Smooth muscle cell (in vitro differentiated cells): ENCODE results near the gene CAMK1G. TPM values are rescaled to one million over a fixed set of nuclear protein-coding genes. Genes with fewer than 3 reads are reported as not detected.

ENCODE experiments used
- DNase-seq: peaks from one replicate; lab custom pipeline; 2025; ENCODE audit not compliant: unreplicated experiment; lab: John Stamatoyannopoulos, UW
- H2AFZ ChIP-seq: fragments of 200-600 bp; sonication (generic); 2 replicates; pipeline ENCODE4 v1.6.0; 2016; ENCODE audit warnings: antibody characterized with exemption, low read depth, mild to moderate bottlenecking
- H3F3A ChIP-seq: fragments of 200-600 bp; sonication (generic); 2 replicates; pipeline ENCODE4 v1.6.0; 2017; ENCODE audit warnings: antibody characterized with exemption, low read depth
- H3K27ac ChIP-seq: fragments of 200-600 bp; sonication (generic); 2 replicates; pipeline ENCODE4 v1.5.1; 2016; ENCODE audit warnings: low read depth, mild to moderate bottlenecking
- H3K27me3 ChIP-seq: fragments of 200-600 bp; sonication (generic); 2 replicates; pipeline ENCODE4 v1.6.1; 2016; ENCODE audit warnings: low read depth, mild to moderate bottlenecking
- H3K36me3 ChIP-seq: fragments of 200-600 bp; sonication (generic); 2 replicates; pipeline ENCODE4 v1.5.1; 2016; ENCODE audit warnings: low read depth
- H3K4me1 ChIP-seq: fragments of 200-600 bp; sonication (generic); 2 replicates; pipeline ENCODE4 v1.5.1; 2016; ENCODE audit warnings: low read depth
- H3K4me2 ChIP-seq: fragments of 200-600 bp; sonication (generic); 2 replicates; pipeline ENCODE4 v1.6.0; 2016; ENCODE audit warnings: mild to moderate bottlenecking
- H3K4me3 ChIP-seq: fragments of 200-600 bp; sonication (generic); 2 replicates; pipeline ENCODE4 v1.5.1; 2016; ENCODE audit warnings: mild to moderate bottlenecking
- H3K79me2 ChIP-seq: fragments of 200-600 bp; sonication (generic); 2 replicates; pipeline ENCODE4 v1.6.0; 2016; ENCODE audit warnings: low read depth, mild to moderate bottlenecking
- H3K9ac ChIP-seq: fragments of 200-600 bp; sonication (generic); 2 replicates; pipeline ENCODE4 v1.6.0; 2016; ENCODE audit warnings: low read depth
- H3K9me3 ChIP-seq: fragments of 200-600 bp; sonication (generic); replicated peaks from 2 replicates; pipeline ENCODE4 v1.5.1; 2016; ENCODE audit warnings: low read depth
- H4K20me1 ChIP-seq: fragments of 200-600 bp; sonication (generic); 2 replicates; pipeline ENCODE4 v1.6.0; 2016; ENCODE audit warnings: low read depth
- WGBS: methylation state at CpG from one replicate; pipeline ENCODE4 v1.1.7; 2016; ENCODE audit warnings: low lambda C conversion rate; 5-methylcytosine and 5-hydroxymethylcytosine counted together
- polyA plus RNA-seq: library from polyadenylated mRNA; unstranded; fragments of >200 nt; fragmentation: Nextera tagmentation; extraction: Ambion mirVana; gene quantifications from 2 replicates; pipeline ENCODE4 v1.2.1, GENCODE V29; 2016
- total RNA-seq: library from RNA; depleted of rRNA; stranded (reverse); fragments of >200 nt; gene quantifications from 2 replicates; pipeline ENCODE4 v1.2.3, GENCODE V29; 2014
- TF ChIP-seq, protein P1 (sequence below): fragments of 200-600 bp; sonication (generic); IDR thresholded peaks from 2 replicates; pipeline ENCODE4 v1.5.1; 2017; ENCODE audit warnings: borderline replicate concordance, mild to moderate bottlenecking, antibody characterized with exemption; ENCODE audit not compliant: insufficient read depth, poor library complexity, severe bottlenecking

Gene CAMK1G
- total and polyA plus RNA-seq, 2 experiments from 2014 or later = 0.13 TPM; not detected in 1

DNA sequence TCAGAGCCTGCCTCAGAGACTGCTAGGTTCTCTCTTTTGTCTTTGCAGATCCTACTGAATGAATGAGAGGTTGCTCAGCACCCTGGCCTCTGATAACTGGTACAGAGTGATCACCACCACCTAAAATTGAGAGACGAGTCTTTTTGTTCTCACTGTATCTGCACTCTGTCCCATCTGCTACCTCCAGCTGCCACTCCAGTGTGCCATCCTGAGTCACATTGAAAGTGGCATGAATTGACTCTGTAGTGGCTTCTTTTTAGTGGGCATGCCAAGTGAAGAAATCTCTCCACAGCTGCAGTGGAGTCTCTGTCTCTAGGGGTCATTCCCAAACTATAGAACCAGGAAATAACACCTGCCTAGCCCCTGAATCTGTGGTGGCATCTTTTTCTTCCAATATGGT lies 14.7 kb downstream of the CAMK1G start:
- no peak overlapping the region for H3K9ac ChIP-seq
- TF ChIP-seq, protein P1, sequence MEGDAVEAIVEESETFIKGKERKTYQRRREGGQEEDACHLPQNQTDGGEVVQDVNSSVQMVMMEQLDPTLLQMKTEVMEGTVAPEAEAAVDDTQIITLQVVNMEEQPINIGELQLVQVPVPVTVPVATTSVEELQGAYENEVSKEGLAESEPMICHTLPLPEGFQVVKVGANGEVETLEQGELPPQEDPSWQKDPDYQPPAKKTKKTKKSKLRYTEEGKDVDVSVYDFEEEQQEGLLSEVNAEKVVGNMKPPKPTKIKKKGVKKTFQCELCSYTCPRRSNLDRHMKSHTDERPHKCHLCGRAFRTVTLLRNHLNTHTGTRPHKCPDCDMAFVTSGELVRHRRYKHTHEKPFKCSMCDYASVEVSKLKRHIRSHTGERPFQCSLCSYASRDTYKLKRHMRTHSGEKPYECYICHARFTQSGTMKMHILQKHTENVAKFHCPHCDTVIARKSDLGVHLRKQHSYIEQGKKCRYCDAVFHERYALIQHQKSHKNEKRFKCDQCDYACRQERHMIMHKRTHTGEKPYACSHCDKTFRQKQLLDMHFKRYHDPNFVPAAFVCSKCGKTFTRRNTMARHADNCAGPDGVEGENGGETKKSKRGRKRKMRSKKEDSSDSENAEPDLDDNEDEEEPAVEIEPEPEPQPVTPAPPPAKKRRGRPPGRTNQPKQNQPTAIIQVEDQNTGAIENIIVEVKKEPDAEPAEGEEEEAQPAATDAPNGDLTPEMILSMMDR = no peak
- H3K27ac ChIP-seq = no peak overlapping the region
- no peak overlapping the region for H2AFZ ChIP-seq
- H4K20me1 ChIP-seq = no peaks in the 10 kb centered on the region
- H3K4me1 ChIP-seq = no peaks in the 10 kb centered on the region
- peaks cover 45% of the 10 kb centered on the region for H3K27me3 ChIP-seq
- no peaks in the 10 kb centered on the region for H3F3A ChIP-seq
- H3K4me3 ChIP-seq = no peak overlapping the region
- H3K79me2 ChIP-seq = no peaks in the 10 kb centered on the region
- no peak overlapping the region for H3K4me2 ChIP-seq
- DNase-seq = no peak
- H3K9me3 ChIP-seq = no peaks in the 10 kb centered on the region
- 96% methylated on average over 1 of the region's 1 CpG for WGBS
- no peaks in the 10 kb centered on the region for H3K36me3 ChIP-seq

DNA sequence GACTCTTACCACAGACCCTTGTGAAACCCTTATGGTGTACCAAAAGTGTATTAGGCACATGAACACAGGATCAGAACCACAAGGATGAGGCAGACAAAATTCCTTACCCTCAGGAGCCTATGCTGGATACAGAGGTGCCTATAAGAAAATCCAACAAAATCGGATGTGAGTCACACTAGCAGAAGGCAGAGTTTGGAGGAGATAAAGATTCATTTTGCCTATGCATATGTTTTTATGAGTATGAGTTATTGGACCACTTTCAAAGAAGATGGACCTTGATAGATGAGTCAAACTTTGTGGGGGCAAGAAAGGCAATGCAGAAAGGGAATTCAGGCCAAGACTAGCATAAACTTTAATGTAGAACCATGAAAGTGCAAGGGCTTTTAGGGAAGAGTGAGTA lies 17.0 kb downstream of the CAMK1G start:
- Histone ChIP-seq H3K27me3 (peaks cover 42% of the 10 kb centered on the region), H3K4me1 (no peaks in the 10 kb centered on the region), H3K27ac (no peak overlapping the region), H3K36me3 (no peaks in the 10 kb centered on the region), H3K9ac (no peak overlapping the region), H3K79me2 (no peaks in the 10 kb centered on the region), H4K20me1 (no peaks in the 10 kb centered on the region), H2AFZ (no peak overlapping the region), H3K4me2 (no peak overlapping the region), H3K9me3 (no peaks in the 10 kb centered on the region), H3F3A (no peaks in the 10 kb centered on the region), H3K4me3 (no peak overlapping the region)
- WGBS = 91% methylated on average over 1 of the region's 1 CpG
- TF ChIP-seq, protein P1 = no peak
- DNase-seq = no peak

DNA sequence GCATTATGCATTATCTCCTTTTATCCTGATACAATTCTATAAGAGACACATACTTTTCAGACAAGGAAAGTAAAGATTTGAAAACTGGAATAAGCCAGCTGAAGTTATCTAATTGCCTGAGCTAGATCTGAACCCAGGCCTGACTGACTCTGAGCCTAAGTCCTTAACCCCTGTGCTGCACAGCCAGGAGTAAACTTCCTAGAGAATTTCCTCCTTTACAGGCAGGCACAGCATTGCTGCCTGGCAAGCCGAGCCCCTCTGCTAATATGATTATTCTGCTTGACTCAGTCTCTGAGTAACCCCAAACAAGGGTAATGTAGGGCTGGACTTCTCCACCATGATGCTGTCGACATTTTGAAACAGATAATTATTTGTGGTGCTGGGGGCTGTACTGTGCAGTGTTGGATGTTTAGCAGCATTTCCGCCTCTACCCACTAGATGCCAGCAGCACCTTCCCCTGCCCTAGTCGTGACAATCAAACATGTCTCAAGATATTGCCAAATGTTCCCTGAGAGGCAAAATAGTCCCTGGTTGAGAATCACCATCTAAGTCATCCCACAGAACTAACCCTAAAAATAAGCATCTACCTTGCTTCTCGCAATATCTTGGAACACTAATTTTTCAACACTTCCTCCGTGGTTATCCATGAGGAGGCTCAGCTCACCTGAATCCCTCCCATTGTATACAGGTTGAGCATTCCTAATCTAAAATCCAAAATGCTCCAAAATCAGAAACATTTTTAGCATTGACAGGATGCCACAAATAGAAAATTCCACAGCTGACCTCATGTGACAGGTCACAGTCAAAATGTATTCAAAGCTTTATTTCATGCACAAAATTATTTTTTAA lies 18.5 kb downstream of the CAMK1G start:
- TF ChIP-seq, protein P1 = peak; percentile 54
- Histone ChIP-seq H3K9ac (no peak overlapping the region), H2AFZ (no peak overlapping the region), H3K4me2 (no peak overlapping the region), H3K4me1 (no peaks in the 10 kb centered on the region), H3K27ac (no peak overlapping the region), H3K4me3 (no peak overlapping the region), H3K9me3 (no peaks in the 10 kb centered on the region), H3K36me3 (no peaks in the 10 kb centered on the region), H4K20me1 (no peaks in the 10 kb centered on the region), H3K27me3 (peaks cover 39% of the 10 kb centered on the region), H3F3A (no peaks in the 10 kb centered on the region), H3K79me2 (no peaks in the 10 kb centered on the region)
- DNase-seq = no peak
- WGBS = 42% methylated on average over 6 of the region's 6 CpGs

DNA sequence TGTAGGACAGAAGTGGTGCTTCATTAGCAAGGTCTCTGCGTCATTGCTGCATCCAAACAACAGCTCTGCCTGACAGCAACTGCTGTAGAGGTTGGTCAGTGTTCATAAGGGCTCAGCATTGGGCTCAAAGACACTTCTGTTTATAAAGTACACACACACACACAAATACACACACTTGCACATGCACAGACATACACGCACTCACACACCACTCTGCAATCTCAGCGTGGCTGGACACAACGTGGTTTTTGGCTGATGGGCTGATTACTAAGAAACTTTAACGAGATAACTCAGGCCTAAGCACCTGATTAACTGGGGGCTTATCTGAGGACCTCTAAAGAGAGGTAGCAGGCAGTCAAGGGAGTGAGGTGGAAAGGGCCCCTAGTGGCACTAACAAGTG lies 20.4 kb downstream of the CAMK1G start:
- Histone ChIP-seq H3F3A (no peaks in the 10 kb centered on the region), H2AFZ (no peak overlapping the region), H3K36me3 (no peaks in the 10 kb centered on the region), H3K4me3 (no peak overlapping the region), H3K9me3 (no peaks in the 10 kb centered on the region), H4K20me1 (no peaks in the 10 kb centered on the region), H3K27me3 (peaks cover 21% of the 10 kb centered on the region), H3K4me2 (no peak overlapping the region), H3K79me2 (no peaks in the 10 kb centered on the region), H3K4me1 (no peaks in the 10 kb centered on the region), H3K9ac (no peak overlapping the region), H3K27ac (no peak overlapping the region)
- 92% methylated on average over 5 of the region's 5 CpGs for WGBS
- TF ChIP-seq, protein P1 = no peak
- no peak for DNase-seq
